DLD1 (cell line): ENCODE data around the gene TIAM2.

ENCODE experiments used
- in situ Hi-C: cut with HindIII; loops from 2 replicates; pipeline ENCODE4 v1.10.0; 2017; ENCODE audit warnings: low sequenced_read_pairs

The TIAM2 gene

GRCh38 chr6:155023717-155024116, 28.6 kb downstream of the TIAM2 start:
- in situ Hi-C loops = no loop called here

GRCh38 chr6:155024391-155025027, 29.4 kb downstream of the TIAM2 start:
- in situ Hi-C loops = no loop called here

GRCh38 chr6:155026022-155026705, 31.0 kb downstream of the TIAM2 start:
- in situ Hi-C loops = no loop called here

- in situ Hi-C loops = no loop called here
Observed at GRCh38 chr6:155026706-155027045, 31.6 kb downstream of the TIAM2 start.

GRCh38 chr6:155030148-155030720, 35.1 kb downstream of the TIAM2 start:
- in situ Hi-C loops = no loop called here

- in situ Hi-C loops = no loop called here
Observed at GRCh38 chr6:155031091-155031490, 36.0 kb downstream of the TIAM2 start.

GRCh38 chr6:155033021-155033791, 38.1 kb downstream of the TIAM2 start:
- in situ Hi-C loops = no loop called here

- in situ Hi-C loops = no loop called here
Observed at GRCh38 chr6:155036907-155037306, 41.8 kb downstream of the TIAM2 start.

- in situ Hi-C loops = no loop called here
Observed at GRCh38 chr6:155038104-155038503, 43.0 kb downstream of the TIAM2 start.

- in situ Hi-C loops = no loop called here
Observed at GRCh38 chr6:155038527-155038926, 43.4 kb downstream of the TIAM2 start.

- in situ Hi-C loops = no loop called here
Observed at GRCh38 chr6:155039618-155040017, 44.5 kb downstream of the TIAM2 start.

- in situ Hi-C loops = no loop called here
Observed at GRCh38 chr6:155040154-155040553, 45.0 kb downstream of the TIAM2 start.

- in situ Hi-C loops = no loop called here
Observed at GRCh38 chr6:155040901-155041650, 46.0 kb downstream of the TIAM2 start.

GRCh38 chr6:155041741-155042279, 46.7 kb downstream of the TIAM2 start:
- in situ Hi-C loops = no loop called here

GRCh38 chr6:155042983-155043382, 47.9 kb downstream of the TIAM2 start:
- in situ Hi-C loops = no loop called here

GRCh38 chr6:155045561-155046404, 50.7 kb downstream of the TIAM2 start:
- in situ Hi-C loops = no loop called here

- in situ Hi-C loops = no loop called here
Observed at GRCh38 chr6:155047523-155047922, 52.4 kb downstream of the TIAM2 start.

- in situ Hi-C loops = no loop called here
Observed at GRCh38 chr6:155050311-155050710, 55.2 kb downstream of the TIAM2 start.

- in situ Hi-C loops = no loop called here
Observed at GRCh38 chr6:155054491-155055250, 59.6 kb downstream of the TIAM2 start.
